Transverse colon (tissue), 3 donors: ENCODE data around the gene NCOA4.
"Not testable (repeated sequence)": the region's sequence is repeated elsewhere in the genome, so short reads cannot be mapped to it uniquely, and the experiment has no call there.

ENCODE experiments used
- POLR2A ChIP-seq: fragments of 450-650 bp; IDR thresholded peaks from one replicate; pipeline ENCODE4 v1.6.1; 2016; ENCODE audit warnings: antibody characterized with exemption, mild to moderate bottlenecking, moderate library complexity
- TF ChIP-seq, protein P1 (sequence below), 5 experiments: fragments of 200-600 bp in 3 of 5; fragments of 450-650 bp in 2 of 5; sonication (generic) in 3 of 5; IDR thresholded peaks; 1 replicate in 2 of 5; 2 replicates in 3 of 5; pipeline ENCODE4 v1.5.1; 2016 to 2017; ENCODE audit warnings: antibody characterized with exemption in 5 of 5, inconsistent platforms in 3 of 5, mild to moderate bottlenecking in 2 of 5, moderate library complexity in 1 of 5

DNA sequence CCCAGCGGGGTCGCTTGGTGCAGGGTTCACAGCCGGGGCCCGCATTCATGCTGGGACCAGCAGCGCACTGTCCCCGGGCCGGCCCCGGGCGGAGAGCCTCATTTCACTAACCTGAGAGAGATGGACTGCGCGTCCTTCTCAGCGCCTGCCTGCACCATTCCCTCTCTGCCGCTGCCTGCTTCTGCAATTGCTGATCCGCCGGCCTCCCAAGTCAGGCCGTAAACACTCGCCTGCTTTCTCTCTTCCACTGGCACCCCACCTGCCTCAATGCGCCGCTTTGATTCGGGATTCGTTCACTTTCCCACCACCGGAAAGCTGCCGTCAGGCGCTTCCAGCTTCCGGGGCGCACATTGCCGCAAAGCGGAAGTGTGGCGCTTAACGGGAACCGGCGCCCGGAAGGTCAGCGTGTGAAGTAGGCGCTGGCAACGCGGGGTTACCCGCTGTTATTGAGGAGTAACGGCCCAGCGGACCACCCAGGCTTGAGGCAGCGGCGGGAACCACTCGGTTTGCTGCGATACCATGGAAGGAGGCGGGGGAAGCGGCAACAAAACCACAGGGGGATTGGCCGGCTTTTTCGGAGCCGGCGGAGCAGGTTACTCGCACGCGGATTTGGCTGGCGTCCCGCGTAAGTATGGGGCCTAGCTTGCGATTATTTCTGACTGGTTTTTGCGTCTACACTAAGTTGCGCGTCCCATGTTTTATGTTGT, 58.2 kb downstream of the NCOA4 start, which contains the start of gene TIMM23:
- peak; percentile 70 for TF ChIP-seq POLR2A
- TF ChIP-seq, protein P1, sequence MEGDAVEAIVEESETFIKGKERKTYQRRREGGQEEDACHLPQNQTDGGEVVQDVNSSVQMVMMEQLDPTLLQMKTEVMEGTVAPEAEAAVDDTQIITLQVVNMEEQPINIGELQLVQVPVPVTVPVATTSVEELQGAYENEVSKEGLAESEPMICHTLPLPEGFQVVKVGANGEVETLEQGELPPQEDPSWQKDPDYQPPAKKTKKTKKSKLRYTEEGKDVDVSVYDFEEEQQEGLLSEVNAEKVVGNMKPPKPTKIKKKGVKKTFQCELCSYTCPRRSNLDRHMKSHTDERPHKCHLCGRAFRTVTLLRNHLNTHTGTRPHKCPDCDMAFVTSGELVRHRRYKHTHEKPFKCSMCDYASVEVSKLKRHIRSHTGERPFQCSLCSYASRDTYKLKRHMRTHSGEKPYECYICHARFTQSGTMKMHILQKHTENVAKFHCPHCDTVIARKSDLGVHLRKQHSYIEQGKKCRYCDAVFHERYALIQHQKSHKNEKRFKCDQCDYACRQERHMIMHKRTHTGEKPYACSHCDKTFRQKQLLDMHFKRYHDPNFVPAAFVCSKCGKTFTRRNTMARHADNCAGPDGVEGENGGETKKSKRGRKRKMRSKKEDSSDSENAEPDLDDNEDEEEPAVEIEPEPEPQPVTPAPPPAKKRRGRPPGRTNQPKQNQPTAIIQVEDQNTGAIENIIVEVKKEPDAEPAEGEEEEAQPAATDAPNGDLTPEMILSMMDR (IDR thresholded peaks at IDR 0.05): not testable (repeated sequence)
